Pancreas (tissue), 10 donors: Measurements from ENCODE around the gene GALNT11. TPM values are rescaled to one million over a fixed set of nuclear protein-coding genes. Genes with fewer than 3 reads are reported as not detected.
"Not testable (repeated sequence)": the region's sequence is repeated elsewhere in the genome, so short reads cannot be mapped to it uniquely, and the experiment has no call there.

Experiments
- ATAC-seq, 4 donors: fragments of 200-7000 bp; cut with Tn5 transposase; one replicate each; pipeline versions ENCODE4 v1.8.0 to v1.9.1; 2020; ENCODE audit warnings: mild to moderate bottlenecking in 4 of 4, moderate library complexity in 4 of 4
- DNase-seq, 6 donors: peaks; one replicate each; pipeline ENCODE4 v3.0.0-alpha.2; 2020
- FAIRE-seq: peaks from 2 replicates; lab custom pipeline; 2012; peaks lifted over from hg19 to GRCh38; lab: Jason Lieb, UNC
- H3K27ac ChIP-seq, 4 donors: fragments of 200-600 bp; sonication (generic); 1 replicate in 3 of 4; 2 replicates in 1 of 4; pipeline versions ENCODE4 v1.5.0 to v1.8.0; 2020
- H3K27me3 ChIP-seq, 4 donors: fragments of 200-600 bp; one replicate each; pipeline ENCODE4 v1.8.0; 2021
- H3K36me3 ChIP-seq, 3 donors: fragments of 200-600 bp; sonication (generic) in 1 of 3; one replicate each; pipeline versions ENCODE4 v1.5.0 to v1.8.0; 2020 to 2021
- H3K4me1 ChIP-seq, 3 donors: fragments of 200-600 bp; one replicate each; pipeline ENCODE4 v1.8.0; 2021
- H3K4me3 ChIP-seq, 4 donors: fragments of 200-600 bp; sonication (generic) in 2 of 4; one replicate each; pipeline versions ENCODE4 v1.5.0 to v1.8.0; 2020 to 2021
- H3K9me3 ChIP-seq, 4 donors: fragments of 200-600 bp; one replicate each; pipeline ENCODE4 v1.8.0; 2021
- WGBS, 2 donors: extraction: QIAGEN DNeasy Blood & Tissue Kit; methylation state at CpG; one replicate each; pipeline ENCODE4 v1.1.7; 2013; 5-methylcytosine and 5-hydroxymethylcytosine counted together
- intact Hi-C, 3 donors: fragments of 100-400 bp; cut with DNase I; formaldehyde crosslinking; loops; one replicate each; pipeline versions ENCODE4 v1.11.1 to v1.14.2; 2022
- polyA plus RNA-seq, 2 donors: library from polyadenylated mRNA; stranded (reverse); fragments of 200-250 nt; gene quantifications; one replicate each; pipeline ENCODE4 v1.2.3, GENCODE V29; 2013
- total RNA-seq, 6 donors: library from RNA; stranded (reverse); fragmentation: NEBNext Ultra II Directional in 4 of 6; extraction: Animal tissue kit (Norgen Biotek cat#: 25700) in 4 of 6; gene quantifications; one replicate each; pipeline versions ENCODE4 v1.2.1 to v1.2.4, GENCODE V29; 2021 to 2023
- TF ChIP-seq, protein P1 (sequence below), 4 donors: fragments of 200-600 bp; sonication (generic) in 3 of 4; IDR thresholded peaks; one replicate each; pipeline versions ENCODE4 v1.5.0 to v1.8.0; 2021; ENCODE audit warnings: antibody characterized with exemption in 4 of 4
- donor health status: healthy with polysubstance abuse.
- donor health status: DM: no; HTN: no; CAD: no; lungs with moderate emphysema.
- donor health status: DM: no; HTN: no; CAD: no.
- donor health status: control.
- donor health status: control.
- donor health status: Bipolar disorder and iron deficiency.
- donor health status: DM: yes; HTN: yes; CAD: no.
- donor health status: DM: no; HTN: no; CAD: no.
- donor health status: DM: no; HTN: no; CAD: no.
- donor health status: DM: yes; HTN: yes; CAD: no.

The GALNT11 gene
- total and polyA plus RNA-seq, 8 donors = 12.9 to 36.3 (median 26.9) TPM

DNA sequence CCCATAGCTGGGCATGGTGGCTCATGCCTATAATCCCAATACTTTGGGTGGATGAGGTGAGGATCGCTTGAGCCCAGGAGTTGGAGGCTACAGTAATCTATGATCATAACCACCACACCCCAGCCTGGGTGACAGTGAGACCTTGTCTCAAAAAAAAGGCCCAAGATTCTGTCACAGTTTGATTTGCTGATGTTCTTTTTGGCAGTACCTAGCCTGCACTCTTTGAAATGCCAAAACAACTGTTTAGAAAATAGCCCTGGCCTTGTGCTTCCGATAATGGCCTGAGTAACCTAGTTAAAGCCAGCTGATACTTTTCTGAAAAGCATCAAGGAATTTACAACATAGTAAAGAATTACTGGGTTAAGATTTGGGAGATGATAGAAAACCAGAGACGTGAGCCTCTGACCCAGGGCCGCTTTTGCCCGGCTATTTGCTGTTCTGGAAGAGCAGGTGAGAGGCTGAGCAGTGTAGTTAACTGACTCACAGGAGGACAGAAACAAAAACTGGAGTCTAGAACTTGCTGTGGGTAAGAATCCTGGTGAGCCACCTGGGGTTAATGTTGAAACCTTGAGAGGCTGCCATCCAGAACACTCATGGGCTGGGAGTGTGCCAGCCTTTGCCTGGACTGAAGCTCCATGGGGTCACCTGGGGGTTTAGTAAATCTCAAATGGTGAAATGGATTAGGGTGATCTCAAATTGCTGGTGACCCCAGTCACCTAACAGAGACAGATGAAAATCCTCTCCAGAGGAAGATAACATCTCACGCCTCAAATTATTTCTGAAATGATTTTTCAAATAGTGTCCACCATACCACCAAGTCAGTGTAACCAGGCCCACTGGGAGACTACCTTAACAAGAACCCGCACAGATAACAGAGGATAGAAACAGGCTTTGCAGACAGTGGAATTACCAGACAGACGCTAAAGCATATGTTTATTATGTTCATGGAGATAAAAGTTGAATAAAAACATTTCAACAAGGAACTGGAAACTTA is 51.8 kb downstream of the GALNT11 start:
- peaks cover 33 to 56% (median 48%) of the 10 kb centered on the region in 3 donors for H3K4me1 ChIP-seq
- no peaks in the 10 kb centered on the region for H3K9me3 ChIP-seq
- TF ChIP-seq, protein P1, sequence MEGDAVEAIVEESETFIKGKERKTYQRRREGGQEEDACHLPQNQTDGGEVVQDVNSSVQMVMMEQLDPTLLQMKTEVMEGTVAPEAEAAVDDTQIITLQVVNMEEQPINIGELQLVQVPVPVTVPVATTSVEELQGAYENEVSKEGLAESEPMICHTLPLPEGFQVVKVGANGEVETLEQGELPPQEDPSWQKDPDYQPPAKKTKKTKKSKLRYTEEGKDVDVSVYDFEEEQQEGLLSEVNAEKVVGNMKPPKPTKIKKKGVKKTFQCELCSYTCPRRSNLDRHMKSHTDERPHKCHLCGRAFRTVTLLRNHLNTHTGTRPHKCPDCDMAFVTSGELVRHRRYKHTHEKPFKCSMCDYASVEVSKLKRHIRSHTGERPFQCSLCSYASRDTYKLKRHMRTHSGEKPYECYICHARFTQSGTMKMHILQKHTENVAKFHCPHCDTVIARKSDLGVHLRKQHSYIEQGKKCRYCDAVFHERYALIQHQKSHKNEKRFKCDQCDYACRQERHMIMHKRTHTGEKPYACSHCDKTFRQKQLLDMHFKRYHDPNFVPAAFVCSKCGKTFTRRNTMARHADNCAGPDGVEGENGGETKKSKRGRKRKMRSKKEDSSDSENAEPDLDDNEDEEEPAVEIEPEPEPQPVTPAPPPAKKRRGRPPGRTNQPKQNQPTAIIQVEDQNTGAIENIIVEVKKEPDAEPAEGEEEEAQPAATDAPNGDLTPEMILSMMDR (IDR thresholded peaks at IDR 0.05) = no peak
- no peaks in the 10 kb centered on the region for H3K27me3 ChIP-seq
- DNase-seq (peak; percentile 68 to 87 (median 80)), ATAC-seq (peak; percentile 69 to 80 (median 76)), FAIRE-seq (no peak)
- no peak overlapping the region for H3K4me3 ChIP-seq
- WGBS, 2 donors = 34 to 40% methylated on average over 8 of the region's 8 CpGs
- intact Hi-C loops = no loop called here
- peak overlapping the region; percentile 54 to 91 (median 68) for H3K27ac ChIP-seq
- no peaks in the 10 kb centered on the region for H3K36me3 ChIP-seq

DNA sequence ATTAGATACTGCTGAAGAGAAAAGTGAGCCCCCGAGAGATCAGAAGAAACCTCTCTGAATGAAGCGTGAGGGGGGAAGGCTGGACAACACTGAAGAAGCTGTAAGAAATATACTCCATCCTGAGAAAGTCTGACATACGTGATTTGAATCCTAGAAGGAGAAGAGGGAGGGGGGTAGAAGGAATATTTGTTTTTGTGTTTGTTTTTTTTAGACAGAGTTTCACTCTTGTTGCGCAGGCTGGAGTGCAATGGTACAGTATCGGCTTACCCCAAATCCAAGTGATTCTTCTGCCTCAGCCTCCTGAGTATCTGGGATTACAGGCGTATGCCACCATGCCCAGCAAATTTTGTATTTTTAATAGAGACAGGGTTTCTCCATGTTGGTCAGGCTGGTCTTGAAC is 52.6 kb downstream of the GALNT11 start:
- no peaks in the 10 kb centered on the region for H3K27me3 ChIP-seq
- intact Hi-C loops = no loop called here
- TF ChIP-seq, protein P1 (IDR thresholded peaks at IDR 0.05) = no peak
- WGBS, 2 donors = 76% methylated on average over 6 of the region's 6 CpGs
- H3K4me1 ChIP-seq = peaks cover 32 to 60% (median 48%) of the 10 kb centered on the region in 3 donors
- H3K36me3 ChIP-seq = no peaks in the 10 kb centered on the region
- FAIRE-seq (no peak), DNase-seq (no peak), ATAC-seq (no peak)
- no peak overlapping the region for H3K4me3 ChIP-seq
- peak overlapping the region; percentile 18 to 91 (median 66) for H3K27ac ChIP-seq
- H3K9me3 ChIP-seq = no peaks in the 10 kb centered on the region

DNA sequence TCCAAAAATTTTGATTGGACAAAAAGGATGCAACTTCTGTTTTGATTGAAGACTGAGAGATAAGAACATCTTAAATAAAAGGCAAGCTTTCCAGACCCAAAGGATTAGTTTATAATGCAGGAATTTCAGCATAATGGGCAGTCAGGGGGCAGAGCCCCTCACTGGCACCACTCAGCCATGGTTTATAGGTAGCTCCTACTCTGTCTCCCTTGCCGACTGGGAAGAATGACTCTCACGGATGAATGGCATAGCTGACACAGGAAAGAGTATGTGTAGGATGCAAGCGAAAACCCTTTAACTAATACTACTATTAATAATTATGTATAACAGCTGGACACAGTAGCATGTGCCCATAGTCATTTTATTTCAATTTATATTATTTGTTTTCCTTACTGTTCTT is 53.3 kb downstream of the GALNT11 start:
- Histone ChIP-seq H3K4me1 (peaks cover 36 to 68% (median 52%) of the 10 kb centered on the region in 3 donors), H3K27me3 (no peaks in the 10 kb centered on the region), H3K36me3 (no peaks in the 10 kb centered on the region), H3K27ac (peak overlapping the region in 2 of 4 donors; percentile 79 to 82), H3K9me3 (no peaks in the 10 kb centered on the region), H3K4me3 (no peak overlapping the region)
- ATAC-seq (no peak), DNase-seq (no peak), FAIRE-seq (no peak)
- intact Hi-C loops = no loop called here
- 40 to 58% methylated on average over 3 of the region's 3 CpGs for WGBS, 2 donors
- TF ChIP-seq, protein P1 (IDR thresholded peaks at IDR 0.05) = no peak

DNA sequence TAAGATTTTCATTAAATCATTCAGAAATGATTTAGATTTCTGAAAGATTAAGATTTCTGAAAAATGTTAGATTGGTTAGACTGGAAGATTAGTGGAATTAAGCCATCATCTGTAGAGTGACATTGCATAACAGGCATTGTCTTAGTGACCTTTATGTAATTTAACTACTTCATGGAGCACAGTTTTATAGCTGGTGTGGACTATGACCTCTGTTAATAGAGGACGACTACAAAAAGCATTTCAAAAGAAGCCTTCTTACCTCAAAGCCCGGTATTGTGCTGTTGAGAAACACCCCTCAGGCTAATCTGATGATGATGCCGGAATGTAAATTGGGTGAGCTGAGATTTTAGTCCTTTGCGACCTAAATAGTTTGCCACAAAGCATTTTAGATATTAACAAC is 55.6 kb downstream of the GALNT11 start:
- no peak for FAIRE-seq
- peak in 3 of 4 donors; percentile 10 to 17 (median 13) for ATAC-seq
- peaks cover 36 to 59% (median 42%) of the 10 kb centered on the region in 3 donors for H3K4me1 ChIP-seq
- no peaks in the 10 kb centered on the region for H3K36me3 ChIP-seq
- peak overlapping the region in 2 of 4 donors; percentile 30 to 33 for H3K4me3 ChIP-seq
- TF ChIP-seq, protein P1 (IDR thresholded peaks at IDR 0.05) = no peak
- H3K27me3 ChIP-seq = no peaks in the 10 kb centered on the region
- DNase-seq = no peak
- intact Hi-C loops = no loop called here
- H3K27ac ChIP-seq = peak overlapping the region; percentile 43 to 82 (median 62)
- H3K9me3 ChIP-seq = no peaks in the 10 kb centered on the region
- 13 to 23% methylated on average over 4 of the region's 4 CpGs for WGBS, 2 donors

DNA sequence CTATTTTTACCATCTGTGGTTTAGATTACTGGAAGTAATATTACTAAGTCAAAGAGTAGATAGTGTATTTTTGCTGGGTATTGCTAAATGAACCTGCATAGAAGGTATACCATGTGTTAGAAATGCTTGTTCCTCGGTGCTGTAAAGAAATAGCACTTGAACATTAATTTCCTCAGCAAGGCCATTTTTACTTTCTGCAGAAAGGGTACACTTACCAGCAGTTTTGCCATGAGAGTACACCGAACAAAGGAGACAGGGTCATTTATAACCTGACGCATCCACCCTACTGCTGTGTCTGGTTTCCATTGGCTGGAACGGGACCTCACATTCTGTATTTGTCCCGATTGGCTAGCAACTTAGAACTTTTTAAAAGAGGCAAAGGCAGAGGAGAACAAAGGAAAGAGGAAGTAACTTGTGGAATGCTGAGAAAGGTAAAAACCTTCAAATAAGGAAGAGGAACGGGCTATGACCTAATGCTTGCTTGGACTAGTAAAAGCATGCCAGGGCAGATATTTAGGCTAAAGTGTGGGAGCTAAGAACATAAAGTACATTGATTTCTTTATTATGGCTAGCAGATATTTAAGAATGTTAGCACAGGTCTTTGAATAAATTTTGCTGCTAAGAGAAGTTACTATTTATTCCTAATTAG is 56.7 kb downstream of the GALNT11 start:
- Histone ChIP-seq H3K4me3 (peak overlapping the region in 2 of 4 donors; percentile 25 to 30), H3K4me1 (peaks cover 30 to 48% (median 31%) of the 10 kb centered on the region in 3 donors), H3K27ac (peak overlapping the region; percentile 43 to 82 (median 66))
- H3K36me3 ChIP-seq, intact Hi-C loops, H3K9me3 ChIP-seq, DNase-seq, H3K27me3 ChIP-seq, FAIRE-seq: not testable (repeated sequence)
- peak in 3 of 4 donors; percentile 14 to 27 (median 21) for ATAC-seq
- WGBS, 2 donors = 31 to 54% methylated on average over 6 of the region's 6 CpGs
